HG03469 (cell line): Measurements from ENCODE around the gene BNC2.

ENCODE experiments used
- ATAC-seq: cut with Tn5 transposase; IDR thresholded peaks from one replicate; pipeline ENCODE4 v1.9.1; 2021; ENCODE audit warnings: mild to moderate bottlenecking, moderate library complexity, moderate number of reproducible peaks; ENCODE audit not compliant: unreplicated experiment

The BNC2 gene

DNA sequence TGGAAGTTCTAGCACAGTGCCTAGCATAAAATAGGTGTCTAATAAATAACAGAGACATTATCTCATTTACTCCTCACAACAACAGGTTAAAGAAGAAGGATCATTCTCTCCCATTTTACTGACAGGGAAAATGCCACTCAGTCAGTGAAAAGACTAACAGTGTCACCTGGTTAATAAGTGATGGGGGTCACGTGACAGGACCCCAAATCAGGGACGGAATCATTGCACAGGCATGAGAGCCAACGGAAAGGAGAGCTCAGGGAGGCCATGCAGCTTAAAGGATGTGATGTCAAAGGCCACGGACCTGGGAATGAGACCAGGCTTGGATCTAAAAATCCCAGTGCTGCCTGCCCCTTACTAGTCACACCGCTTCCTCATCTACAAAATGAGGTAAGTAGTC, 101.2 kb downstream of the BNC2 start:
- ATAC-seq, result no peak

DNA sequence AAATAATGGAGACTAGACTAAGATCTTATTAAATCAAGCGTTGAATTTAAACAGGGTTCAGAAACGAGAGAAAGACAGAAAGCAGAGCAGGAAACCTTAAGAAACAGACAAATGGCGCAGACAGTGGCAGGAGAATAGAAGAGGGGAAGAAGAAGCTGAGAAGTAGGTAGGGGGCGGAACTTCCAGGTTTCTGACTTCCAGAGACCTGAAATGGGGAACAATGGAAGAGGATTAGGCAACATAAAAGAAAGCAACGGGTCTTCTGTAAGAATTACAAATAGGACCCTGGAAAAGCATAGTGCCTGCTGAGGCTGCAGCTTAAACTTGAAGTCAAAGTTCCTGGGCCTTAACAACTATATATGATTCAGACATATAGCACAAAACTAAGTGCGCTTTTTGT, 101.7 kb downstream of the BNC2 start:
- ATAC-seq, result no peak

DNA sequence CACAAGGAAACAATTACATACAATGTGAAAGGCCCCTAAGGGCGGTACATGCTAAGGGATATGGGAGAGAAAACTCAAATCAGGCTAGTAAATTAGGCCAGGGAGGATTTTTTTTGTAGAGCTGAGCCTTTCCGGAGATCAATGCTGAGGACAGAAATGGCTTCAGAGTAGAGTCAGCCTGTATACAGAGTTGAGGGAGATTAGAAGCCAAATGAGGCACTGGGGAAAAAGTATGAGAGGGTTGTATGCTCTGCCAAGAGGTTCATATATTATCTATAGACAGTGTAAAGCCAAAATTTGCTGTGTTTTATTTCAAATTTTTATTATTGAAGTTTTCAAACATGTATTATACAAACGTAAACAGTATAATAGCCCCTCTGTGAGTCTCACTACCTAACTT, 103.1 kb downstream of the BNC2 start:
- no peak for ATAC-seq

DNA sequence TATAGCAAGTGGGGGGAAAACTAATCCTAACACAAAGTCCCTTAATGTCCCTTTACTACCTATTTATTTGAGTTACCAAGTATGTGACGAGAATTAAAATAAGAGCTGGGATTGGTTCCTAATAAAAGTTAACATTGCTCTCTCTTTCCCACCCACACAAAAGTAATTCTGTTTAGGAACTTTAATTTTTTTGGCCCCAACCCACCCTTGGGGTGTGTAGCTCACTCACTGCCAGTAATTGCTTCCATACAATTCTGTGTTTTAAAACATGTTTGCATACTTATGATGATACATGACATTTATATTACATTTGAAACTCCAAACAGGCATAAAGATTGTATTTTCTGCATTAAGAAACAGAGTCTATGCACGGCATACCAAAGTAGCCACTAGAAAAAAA, 106.5 kb downstream of the BNC2 start:
- ATAC-seq, result no peak

DNA sequence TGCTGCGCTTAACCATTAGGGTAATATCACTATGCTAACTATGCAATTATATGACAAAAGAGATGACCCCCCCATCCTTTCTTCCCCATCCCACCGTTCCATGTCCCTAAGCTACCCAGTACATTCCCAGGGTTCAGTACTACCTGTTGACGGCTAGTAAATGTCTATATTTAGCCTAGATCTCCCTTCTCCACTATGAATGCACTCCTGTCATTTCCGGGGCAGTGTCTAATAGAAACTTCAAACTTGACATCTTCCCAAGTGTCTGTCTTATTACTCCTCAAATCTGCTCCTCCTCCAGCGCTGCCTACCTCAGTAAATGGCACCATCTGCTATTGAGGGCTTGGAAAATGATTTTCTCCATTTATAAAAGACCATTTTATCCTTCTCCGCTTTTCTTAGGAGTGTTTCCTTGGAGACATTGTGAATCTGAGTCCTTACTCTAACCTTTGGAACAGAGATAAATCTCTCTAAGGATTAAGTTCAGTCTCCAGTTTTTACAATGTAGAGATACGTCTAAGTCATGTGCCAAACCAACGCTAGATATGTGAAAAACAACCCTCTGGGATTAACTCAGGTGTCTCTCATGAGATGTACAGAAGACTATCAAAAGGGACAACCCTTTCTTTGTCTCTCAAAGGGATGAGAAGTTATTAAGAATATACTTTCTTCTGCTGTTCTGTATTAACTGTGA, 114.9 kb downstream of the BNC2 start:
- no peak for ATAC-seq

DNA sequence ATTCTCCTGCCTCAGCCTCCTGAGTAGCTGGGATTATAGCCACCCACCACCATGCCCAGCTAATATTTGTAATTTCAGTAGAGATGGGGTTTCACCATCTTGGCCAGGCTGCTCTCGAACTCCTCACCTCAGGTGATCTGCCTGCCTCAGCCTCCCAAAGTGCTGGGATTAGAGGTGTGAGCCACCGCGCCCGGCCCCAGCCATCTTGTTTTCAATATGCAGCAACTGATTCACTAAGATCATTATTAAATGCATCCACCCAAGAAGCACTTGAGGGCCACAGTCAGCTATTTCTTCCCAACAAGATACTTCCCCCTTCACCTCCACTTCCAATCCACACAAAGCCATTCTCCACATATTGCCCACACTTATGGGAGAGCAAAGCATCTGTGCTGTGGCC, 115.8 kb downstream of the BNC2 start:
- no peak for ATAC-seq

DNA sequence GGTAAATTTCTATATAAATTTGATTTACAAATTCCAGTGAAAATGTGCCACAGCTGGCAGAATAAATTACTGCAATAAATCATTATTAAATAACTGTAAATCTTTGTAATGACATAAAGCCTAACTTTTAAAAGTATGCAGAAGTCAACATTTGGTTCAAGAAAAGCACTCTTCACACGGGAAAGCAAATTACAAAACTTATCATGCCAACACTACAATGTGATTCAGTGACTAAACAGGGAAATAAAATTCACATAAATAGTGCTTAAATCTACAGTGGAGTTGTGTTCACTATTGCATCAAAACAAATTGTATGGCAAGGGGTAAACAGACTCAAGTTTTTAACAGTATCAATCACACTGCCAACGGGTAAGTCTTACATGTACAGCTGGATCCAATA, 117.2 kb downstream of the BNC2 start:
- no peak for ATAC-seq

DNA sequence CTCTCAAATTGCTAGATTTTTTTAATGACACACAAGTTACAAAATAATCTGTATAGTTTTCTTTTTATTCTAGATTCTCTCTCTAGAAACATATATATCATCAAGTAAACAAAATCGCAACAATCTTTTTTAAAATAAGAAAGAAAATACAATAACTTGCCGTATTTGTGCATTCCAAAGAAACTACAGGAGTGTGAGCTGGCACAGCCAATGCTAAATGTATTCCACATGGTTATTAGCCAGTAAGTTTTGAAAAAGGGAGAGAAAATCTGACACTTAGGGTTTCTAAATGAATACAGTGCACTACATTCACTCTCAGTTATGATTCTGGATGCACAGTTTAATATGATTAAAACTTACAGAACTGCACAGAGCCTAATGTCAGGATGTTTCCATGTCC, 117.9 kb downstream of the BNC2 start:
- no peak for ATAC-seq

DNA sequence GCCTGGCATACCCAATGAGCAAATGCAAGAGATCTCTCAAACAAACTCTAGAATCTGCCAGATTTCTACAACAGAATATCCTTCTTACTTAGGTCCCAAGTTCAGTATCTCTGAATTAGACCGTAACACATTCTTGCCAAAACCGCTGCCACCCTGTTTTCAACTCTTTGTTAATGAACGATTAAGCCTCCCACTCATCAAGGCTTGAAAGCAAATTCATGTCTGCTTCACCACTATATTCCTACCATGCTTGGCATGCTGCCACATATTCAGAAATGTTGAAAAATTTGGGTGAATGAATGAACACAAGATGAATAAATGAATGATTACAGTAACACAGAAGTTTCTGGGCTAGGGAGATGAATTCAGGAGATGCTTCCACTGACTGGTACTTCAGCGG, 119.9 kb downstream of the BNC2 start:
- ATAC-seq, result no peak

DNA sequence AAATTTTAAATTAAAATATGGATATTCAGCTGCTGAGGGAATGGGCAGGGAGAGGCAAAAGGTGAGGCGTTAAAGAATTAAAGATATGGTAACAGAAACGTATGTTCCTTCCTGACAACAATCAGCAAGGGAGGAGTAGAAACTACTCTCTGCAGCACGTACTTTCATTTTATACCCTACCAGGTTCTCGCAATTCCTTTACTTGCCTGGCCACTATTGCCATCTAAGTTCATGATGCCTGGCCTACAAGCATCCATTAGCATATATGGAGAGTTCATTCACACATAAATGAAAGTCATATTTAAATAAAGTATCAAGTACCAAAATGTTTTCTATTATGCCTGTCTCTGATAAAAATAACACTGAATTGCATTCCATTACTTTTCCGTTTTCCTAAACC, 125.1 kb downstream of the BNC2 start:
- no peak for ATAC-seq

DNA sequence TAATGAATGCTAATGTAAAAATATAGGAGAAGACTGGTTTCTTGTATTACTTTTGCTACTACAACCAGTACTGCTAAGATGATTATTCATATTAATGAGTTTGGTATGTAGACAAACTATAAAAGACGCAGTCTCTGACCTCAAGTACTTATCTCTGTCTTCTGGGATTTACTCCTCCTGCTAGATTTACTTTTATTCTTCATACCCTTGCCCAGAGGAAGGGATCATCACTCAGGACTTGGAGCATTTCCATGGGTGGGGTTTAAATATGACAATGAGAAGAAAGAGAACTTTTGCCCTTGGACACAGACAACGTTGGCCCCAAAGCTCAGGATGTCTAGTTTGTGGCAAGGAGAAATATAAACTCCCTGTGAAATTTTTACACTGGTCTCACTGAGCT, 126.1 kb downstream of the BNC2 start:
- ATAC-seq, result no peak

DNA sequence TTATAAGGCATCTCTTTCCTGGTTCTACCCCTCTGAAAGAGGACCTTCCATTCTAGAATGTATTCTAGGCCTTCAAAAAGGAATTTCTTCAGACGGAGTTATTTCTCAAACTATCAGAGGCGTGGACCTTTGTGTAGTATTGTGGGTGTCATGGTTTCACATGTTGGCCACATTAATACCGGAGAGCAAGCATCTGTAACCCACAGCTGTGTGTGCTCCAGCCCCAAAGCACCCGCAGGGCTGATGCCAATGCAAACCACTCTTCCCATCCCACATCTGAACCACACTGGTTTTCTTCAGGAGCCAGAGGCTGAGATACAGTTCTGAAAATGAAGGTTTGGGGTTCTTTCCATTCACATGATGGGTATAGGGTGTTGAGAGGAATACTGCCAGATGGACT, 127.1 kb downstream of the BNC2 start:
- ATAC-seq, result no peak

DNA sequence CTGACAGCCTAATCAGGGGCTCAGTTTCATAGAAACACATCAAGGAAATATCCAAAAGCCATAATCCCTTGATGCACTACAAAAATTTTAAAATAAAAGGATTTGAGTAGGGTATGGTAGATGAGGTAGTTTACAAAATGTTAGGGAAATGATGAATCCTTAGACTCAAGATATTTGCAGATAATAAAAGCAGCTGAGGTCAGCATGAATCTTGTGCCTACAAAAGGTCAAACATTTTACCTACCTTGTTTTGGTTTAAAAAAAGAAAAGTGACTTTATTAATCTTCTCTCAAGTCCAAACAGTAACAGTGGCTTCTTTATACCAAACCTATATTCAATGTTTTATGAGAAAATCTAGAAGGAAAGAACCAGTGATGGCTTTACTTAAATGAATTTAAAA, 135.5 kb downstream of the BNC2 start:
- ATAC-seq, result no peak

DNA sequence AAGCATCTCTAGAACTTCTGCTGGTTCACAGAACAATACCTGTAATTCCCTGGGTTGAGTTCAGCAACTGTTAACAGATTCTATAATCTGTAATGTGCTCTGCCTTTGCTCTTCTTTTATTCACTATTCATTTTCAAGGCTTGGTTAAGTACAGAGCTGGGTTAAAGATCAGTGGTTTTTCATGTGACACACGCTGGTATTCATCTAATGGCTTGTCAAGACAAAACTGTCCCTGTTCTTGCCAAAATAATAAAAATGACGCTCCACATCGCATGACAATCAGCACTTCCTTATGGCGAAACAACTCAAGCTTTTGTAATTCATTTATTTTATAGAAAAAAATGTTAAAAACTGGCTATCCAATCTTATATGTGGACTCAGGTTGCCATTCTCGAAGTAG, 137.9 kb downstream of the BNC2 start:
- no peak for ATAC-seq

DNA sequence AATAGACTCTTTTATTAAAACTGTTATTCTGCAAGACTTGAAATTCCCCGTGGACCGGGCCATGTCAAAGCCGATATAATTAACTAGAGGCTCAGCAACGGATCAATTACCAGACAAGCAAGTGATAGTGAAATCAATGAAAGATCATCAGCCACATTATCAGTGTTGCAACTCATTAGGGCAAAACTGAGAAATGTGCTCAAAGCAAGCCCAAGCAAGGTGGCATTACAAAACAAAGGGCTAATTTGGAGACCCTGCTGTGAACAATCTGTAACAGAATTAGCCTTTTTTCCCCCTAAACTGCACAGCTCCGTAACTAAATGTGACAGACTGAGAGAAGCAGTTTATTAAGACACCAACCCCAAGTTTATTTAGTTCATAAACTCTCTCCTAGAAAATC, 140.3 kb downstream of the BNC2 start:
- ATAC-seq, result no peak

DNA sequence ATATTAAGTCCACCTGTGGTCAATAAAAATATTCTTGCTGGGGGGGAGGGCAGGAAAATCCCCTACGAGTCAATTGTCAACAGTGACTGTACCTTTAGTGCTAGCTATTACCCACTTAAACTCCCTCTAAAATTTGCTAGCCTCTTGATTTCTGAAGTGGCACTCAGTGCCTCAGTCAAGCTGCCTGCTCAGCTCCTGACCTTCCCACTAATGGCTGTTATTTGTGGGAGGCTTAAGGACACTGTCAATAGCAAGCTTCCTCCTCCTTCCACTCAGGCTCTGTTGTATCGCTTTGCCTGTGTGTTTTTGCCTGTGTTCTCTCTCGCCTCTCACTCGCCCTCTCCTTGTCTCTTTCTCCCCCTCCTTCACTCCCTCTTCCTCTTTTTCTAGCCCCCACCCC, 140.8 kb downstream of the BNC2 start:
- no peak for ATAC-seq

DNA sequence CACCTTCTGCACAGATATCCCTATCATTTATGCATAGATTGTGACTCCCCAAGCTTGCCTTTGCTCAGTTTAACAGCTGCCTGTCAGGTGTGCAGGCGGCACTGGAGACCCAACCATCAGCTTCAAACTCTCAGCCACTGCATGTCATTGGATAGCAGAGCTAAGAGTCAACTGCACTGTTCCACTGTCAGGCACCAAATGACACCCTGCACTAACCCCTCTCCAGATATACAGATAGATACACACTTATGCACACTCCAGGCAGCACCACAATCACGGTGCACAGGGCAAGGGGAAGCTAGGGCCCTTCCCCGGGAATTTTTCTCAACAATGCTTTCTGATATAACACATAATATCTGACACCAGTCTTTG, 142.3 kb downstream of the BNC2 start:
- no peak for ATAC-seq

DNA sequence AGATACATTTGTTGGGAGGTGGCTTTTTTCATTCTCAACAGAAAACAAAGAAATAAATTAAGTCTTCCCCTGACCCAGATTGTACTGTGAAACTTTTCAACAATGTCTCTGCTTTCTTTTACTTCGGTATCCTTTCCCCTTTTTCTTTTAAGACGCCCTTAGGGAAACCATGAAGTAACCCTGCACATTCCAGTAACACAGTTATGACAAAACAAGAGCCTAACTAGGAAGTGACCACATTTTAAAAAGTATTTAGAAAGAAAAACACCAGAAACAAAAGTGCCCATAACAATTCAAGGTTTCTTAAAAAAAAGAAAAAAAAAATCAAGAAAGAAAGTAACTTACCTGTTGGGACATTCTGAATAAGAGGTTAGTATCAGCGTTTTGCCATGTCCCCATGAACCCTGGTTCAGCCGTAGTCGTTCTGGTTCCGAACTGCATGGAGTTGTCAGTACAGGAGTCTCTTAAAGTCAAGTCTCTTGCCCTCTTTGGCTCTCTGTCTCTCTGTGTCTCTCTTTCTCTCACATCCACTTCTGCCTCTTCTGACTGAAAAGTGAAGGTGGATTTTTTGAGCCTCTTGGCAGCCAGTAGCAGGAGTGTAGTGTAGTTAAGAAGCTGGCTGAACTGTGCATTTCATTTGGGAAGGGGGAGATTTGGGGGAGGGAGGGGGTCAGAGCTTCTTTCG, 142.9 kb downstream of the BNC2 start:
- ATAC-seq, result no peak

DNA sequence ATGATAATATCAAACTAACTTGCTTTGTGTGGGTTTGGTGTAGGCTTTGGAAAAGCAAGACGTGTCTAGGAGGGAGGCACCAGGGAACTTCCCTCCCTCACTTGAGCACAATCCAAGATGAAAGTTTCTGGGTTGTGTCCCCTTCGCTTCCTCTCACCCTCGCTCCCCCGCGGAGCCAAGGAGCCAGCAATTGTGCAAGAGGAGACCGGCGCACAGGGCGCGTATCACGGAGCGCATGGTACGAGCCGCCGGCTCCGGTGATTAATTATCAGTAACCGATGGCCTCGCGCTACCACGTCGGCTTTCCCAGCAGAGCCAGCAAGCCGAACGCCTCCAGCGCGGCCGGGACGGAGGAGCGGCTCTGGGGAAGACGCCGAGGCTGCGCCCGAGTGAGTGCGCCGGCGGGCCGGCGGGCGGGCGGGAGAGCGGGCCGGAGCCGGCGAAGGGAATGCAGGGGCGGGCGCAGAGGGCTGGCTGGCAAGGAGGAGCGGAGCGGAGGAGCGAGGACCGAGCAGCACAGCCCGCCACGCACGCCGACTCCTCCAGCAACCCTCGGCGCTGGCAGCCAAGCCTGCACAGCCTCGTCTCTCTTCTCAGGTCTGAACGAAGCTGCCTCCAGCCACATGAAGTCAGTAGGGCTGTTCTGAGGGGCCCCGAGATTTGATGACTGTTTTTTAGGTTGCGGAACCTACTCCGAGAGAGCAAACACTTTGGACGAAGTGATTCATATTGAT, 143.6 kb downstream of the BNC2 start:
- no peak for ATAC-seq

DNA sequence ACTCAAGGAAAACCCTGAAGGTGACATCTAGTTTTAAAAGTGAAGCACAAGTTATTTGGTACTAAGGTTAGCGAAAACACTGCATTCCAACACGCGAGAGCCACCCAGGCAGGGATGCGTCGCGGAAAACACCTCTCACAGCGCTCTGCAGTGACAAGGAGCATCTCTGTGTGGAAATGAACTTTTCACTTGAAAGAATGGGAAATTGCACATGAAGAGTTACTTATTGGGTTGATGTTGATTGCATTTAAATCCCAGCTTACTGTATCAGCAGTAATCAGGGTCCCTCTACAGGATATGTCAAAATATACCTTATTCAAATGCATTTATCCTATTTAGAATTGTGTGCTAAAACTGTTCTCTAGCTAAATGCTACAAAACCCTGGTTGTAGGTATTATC, 144.4 kb downstream of the BNC2 start:
- ATAC-seq, result no peak

DNA sequence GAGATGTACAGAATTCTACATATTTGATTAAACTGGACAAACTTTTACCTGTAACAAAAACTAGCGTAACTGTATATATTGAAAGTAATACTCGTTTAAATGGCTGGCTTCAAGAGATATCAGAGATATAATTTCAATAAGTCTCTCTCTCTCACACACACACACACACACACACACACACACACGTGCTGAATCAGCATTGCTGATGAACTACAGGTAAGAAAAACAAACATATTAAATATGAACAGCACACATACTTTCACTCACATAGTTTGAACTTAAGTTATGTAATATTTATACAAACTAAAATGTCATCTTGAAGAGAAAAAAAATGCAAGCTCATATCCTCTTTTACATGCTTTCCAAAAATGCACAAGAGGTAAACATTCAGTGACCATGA, 145.4 kb downstream of the BNC2 start:
- ATAC-seq, result no peak

DNA sequence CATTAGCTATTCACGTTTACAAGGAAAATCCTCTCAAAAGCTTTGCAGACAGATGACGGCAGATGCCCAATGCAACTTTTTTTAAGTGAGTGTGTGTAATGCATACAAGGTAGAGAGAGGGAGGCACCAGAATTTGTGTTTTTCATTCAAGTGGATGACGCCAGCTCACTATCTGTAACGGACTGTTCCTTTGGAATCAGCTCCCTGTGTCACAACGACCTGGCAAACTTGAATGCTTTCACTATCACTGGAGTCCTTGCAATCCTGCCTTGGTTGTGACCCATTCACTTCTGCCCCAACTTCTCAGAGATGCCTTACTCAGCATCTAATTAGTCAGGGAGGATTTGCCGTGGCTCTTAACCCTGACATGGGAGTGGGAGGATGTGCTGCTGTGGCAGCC, 148.5 kb downstream of the BNC2 start:
- ATAC-seq, result no peak
